Fibroblast of villous mesenchyme (primary cell): ENCODE measurements around the gene SECISBP2. TPM values are rescaled to one million over a fixed set of nuclear protein-coding genes. Genes with fewer than 3 reads are reported as not detected.
A peak's percentile ranks its signal among the peaks of the same experiment; 100 is the strongest.

Source experiments
- DNase-seq: peaks from one replicate; pipeline ENCODE4 v3.0.0-alpha.2; 2010; ENCODE audit warnings: low read depth
- H3K4me3 ChIP-seq: 2 replicates; pipeline ENCODE4 v1.5.1; 2011; ENCODE audit warnings: low read depth, mild to moderate bottlenecking, low read length
- CTCF ChIP-seq: IDR thresholded peaks from 2 replicates; pipeline ENCODE4 v1.5.1; 2012; ENCODE audit warnings: low read depth, mild to moderate bottlenecking, low read length; ENCODE audit not compliant: insufficient read depth
- total RNA-seq: library from RNA; depleted of rRNA; stranded (reverse); fragments of >200 nt; gene quantifications from 2 replicates; pipeline ENCODE4 v1.2.3, GENCODE V29; 2012

The SECISBP2 gene
- total RNA-seq, 1 donor, result 23.3 TPM

- peak within 1 kb of the TSS; percentile 75 for H3K4me3 ChIP-seq
- no peak for TF ChIP-seq CTCF
- DNase-seq, result peak; percentile 100
Observed at GRCh38 chr9:89310475-89311345, 7.6 kb upstream of the SECISBP2 start, which contains the start of gene CKS2. TSS of gene CKS2 (plus strand) at chr9:89311195. CDS start at chr9:89311293, 98 bp downstream.

GRCh38 chr9:89311346-89312221, 6.7 kb upstream of the SECISBP2 start:
- no peak for DNase-seq
- H3K4me3 ChIP-seq, result peak overlapping the region; percentile 75
- TF ChIP-seq CTCF, result no peak

GRCh38 chr9:89312222-89312571, 6.1 kb upstream of the SECISBP2 start:
- H3K4me3 ChIP-seq, result peak overlapping the region; percentile 75
- TF ChIP-seq CTCF, result no peak
- DNase-seq, result no peak

GRCh38 chr9:89313842-89314241, 4.5 kb upstream of the SECISBP2 start:
- no peak for TF ChIP-seq CTCF
- no peak for DNase-seq
- H3K4me3 ChIP-seq, result peak overlapping the region; percentile 75

GRCh38 chr9:89314955-89315354, 3.3 kb upstream of the SECISBP2 start:
- no peak overlapping the region for H3K4me3 ChIP-seq
- no peak for DNase-seq
- no peak for TF ChIP-seq CTCF

GRCh38 chr9:89315482-89315881, 2.8 kb upstream of the SECISBP2 start:
- H3K4me3 ChIP-seq, result no peak overlapping the region
- TF ChIP-seq CTCF, result no peak
- no peak for DNase-seq
